Osteoblast (primary cell): Measurements from ENCODE around the gene CTSS. TPM values are rescaled to one million over a fixed set of nuclear protein-coding genes. Genes with fewer than 3 reads are reported as not detected.

Experiments used
- DNase-seq: peaks from one replicate; pipeline ENCODE4 v3.0.0; 2011; ENCODE audit warnings: low spot score, mixed read lengths; ENCODE audit not compliant: insufficient read length; ENCODE audit errors: missing footprints
- H2AFZ ChIP-seq: 2 replicates; pipeline ENCODE4 v1.6.0; 2011; ENCODE audit warnings: mild to moderate bottlenecking, low read length
- H3K27ac ChIP-seq: 2 replicates; pipeline ENCODE4 v1.5.1; 2011; ENCODE audit warnings: mild to moderate bottlenecking, low read depth, low read length, moderate library complexity
- H3K27me3 ChIP-seq: 2 replicates; pipeline ENCODE4 v1.6.0; 2012; ENCODE audit warnings: mild to moderate bottlenecking, control low read depth, inconsistent platforms, low read length, moderate library complexity; ENCODE audit not compliant: insufficient read depth
- H3K36me3 ChIP-seq: 2 replicates; pipeline ENCODE4 v1.5.1; 2011; ENCODE audit warnings: mild to moderate bottlenecking, low read length, control low read depth, moderate library complexity; ENCODE audit not compliant: insufficient read depth
- H3K4me1 ChIP-seq: 2 replicates; pipeline ENCODE4 v1.5.1; 2011; ENCODE audit warnings: mild to moderate bottlenecking, low read length, control low read depth, moderate library complexity; ENCODE audit not compliant: insufficient read depth
- H3K4me2 ChIP-seq: 2 replicates; pipeline ENCODE4 v1.6.0; 2011; ENCODE audit warnings: mild to moderate bottlenecking, low read length; ENCODE audit not compliant: insufficient read depth
- H3K4me3 ChIP-seq: fragments of 200-600 bp; sonication (generic); 3 replicates; pipeline ENCODE4 v1.5.1; 2012; ENCODE audit warnings: mild to moderate bottlenecking, low read length, inconsistent platforms; ENCODE audit not compliant: insufficient read depth
- H3K79me2 ChIP-seq: 2 replicates; pipeline ENCODE4 v1.6.0; 2012; ENCODE audit warnings: mild to moderate bottlenecking, low read length, control low read depth, inconsistent platforms; ENCODE audit not compliant: insufficient read depth
- H3K9me3 ChIP-seq: 2 replicates; pipeline ENCODE4 v1.5.1; 2011; ENCODE audit warnings: low read depth, low read length, control low read depth
- H4K20me1 ChIP-seq: 2 replicates; pipeline ENCODE4 v1.6.0; 2012; ENCODE audit warnings: mild to moderate bottlenecking, low read length, control low read depth; ENCODE audit not compliant: insufficient read depth
- total RNA-seq: library from RNA; depleted of rRNA; stranded (reverse); fragments of >200 nt; gene quantifications from 2 replicates; pipeline ENCODE4 v1.2.3, GENCODE V29; 2012
- TF ChIP-seq, protein P1 (sequence below): IDR thresholded peaks from 2 replicates; pipeline ENCODE4 v1.5.1; 2011; ENCODE audit warnings: mild to moderate bottlenecking, low read depth, low read length, moderate library complexity; ENCODE audit errors: extremely low read depth

The CTSS gene
- total RNA-seq, 1 donor, result 16.3 TPM

DNA sequence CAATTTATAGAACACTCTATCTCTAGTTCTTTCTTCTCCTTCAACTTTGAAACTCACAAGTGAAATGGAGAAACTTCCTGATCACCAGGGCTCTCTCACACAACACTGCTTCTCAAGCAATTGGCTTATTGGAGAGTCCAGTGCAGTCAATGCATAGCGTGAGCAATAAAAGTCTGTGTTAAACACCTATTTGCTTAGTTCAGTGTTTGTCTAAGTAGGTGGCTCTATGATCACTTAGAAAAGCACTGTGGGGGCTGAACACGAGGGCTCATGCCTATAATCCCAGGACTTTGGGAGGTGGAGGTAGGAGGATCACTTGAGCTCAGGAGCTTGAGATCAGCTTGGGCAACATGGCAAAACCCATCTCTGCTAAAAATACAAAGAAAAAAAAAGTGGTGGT is 12.2 kb downstream of the CTSS start:
- DNase-seq, result no peak
- Histone ChIP-seq H2AFZ (no peak overlapping the region), H3K9me3 (no peaks in the 10 kb centered on the region), H4K20me1 (no peaks in the 10 kb centered on the region), H3K4me1 (no peaks in the 10 kb centered on the region), H3K79me2 (no peaks in the 10 kb centered on the region), H3K4me3 (no peak overlapping the region), H3K27ac (no peak overlapping the region), H3K27me3 (no peaks in the 10 kb centered on the region), H3K4me2 (no peak overlapping the region), H3K36me3 (no peaks in the 10 kb centered on the region)
- TF ChIP-seq, protein P1, sequence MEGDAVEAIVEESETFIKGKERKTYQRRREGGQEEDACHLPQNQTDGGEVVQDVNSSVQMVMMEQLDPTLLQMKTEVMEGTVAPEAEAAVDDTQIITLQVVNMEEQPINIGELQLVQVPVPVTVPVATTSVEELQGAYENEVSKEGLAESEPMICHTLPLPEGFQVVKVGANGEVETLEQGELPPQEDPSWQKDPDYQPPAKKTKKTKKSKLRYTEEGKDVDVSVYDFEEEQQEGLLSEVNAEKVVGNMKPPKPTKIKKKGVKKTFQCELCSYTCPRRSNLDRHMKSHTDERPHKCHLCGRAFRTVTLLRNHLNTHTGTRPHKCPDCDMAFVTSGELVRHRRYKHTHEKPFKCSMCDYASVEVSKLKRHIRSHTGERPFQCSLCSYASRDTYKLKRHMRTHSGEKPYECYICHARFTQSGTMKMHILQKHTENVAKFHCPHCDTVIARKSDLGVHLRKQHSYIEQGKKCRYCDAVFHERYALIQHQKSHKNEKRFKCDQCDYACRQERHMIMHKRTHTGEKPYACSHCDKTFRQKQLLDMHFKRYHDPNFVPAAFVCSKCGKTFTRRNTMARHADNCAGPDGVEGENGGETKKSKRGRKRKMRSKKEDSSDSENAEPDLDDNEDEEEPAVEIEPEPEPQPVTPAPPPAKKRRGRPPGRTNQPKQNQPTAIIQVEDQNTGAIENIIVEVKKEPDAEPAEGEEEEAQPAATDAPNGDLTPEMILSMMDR, result no peak

DNA sequence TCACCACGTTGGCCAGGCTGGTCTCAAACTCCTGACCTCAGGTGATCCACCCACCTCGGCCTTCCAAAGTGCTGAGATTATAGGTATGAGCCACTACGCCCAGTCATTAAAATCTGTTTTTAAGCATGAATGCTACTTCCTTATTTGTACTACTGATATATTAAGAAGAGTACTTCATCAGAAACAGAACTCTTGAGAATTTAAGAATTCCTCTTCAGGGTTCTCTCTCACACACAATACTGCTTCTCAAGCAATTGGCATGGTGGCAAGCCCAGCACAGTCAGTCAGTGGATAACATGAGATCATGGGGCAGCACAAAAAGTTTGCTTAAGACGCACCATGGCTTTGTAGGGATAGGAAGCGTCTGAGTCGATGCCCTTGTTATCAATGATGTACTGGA is 14.1 kb downstream of the CTSS start:
- Histone ChIP-seq H3K9me3 (no peaks in the 10 kb centered on the region), H3K27me3 (no peaks in the 10 kb centered on the region), H3K4me3 (no peak overlapping the region), H3K27ac (no peak overlapping the region), H3K79me2 (no peaks in the 10 kb centered on the region), H2AFZ (no peak overlapping the region), H4K20me1 (no peaks in the 10 kb centered on the region), H3K4me1 (no peaks in the 10 kb centered on the region), H3K36me3 (no peaks in the 10 kb centered on the region), H3K4me2 (no peak overlapping the region)
- DNase-seq, result no peak
- TF ChIP-seq, protein P1, result no peak

DNA sequence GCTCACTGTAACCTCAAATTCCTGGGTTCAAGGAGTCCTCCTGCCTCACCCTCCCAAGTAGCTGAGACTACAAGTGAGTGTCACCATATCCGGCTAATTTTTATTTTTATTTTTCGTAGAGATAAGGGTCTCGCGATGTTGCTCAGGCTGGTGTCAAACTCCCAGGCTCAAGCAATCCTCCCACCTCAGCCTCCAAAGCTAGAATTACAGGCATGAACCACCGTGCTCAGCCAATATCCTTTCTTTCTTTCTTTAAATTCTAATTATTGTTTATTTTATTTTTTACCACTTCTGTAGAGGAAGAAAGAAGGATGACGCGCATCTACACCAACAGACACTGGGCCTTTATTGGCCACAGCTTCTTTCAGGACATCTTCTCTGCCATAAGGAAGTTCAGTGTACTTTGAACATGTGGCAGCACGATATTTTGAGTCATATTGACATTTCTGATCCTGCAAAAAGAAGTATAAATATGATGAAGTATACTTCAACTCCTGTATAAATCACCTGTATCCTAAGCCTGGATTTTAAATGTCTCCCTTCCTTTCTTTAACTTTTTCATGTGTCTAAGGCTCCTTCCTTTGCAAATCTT is 15.8 kb downstream of the CTSS start:
- no peaks in the 10 kb centered on the region for H4K20me1 ChIP-seq
- no peaks in the 10 kb centered on the region for H3K36me3 ChIP-seq
- no peak overlapping the region for H3K4me2 ChIP-seq
- H3K27ac ChIP-seq, result no peak overlapping the region
- no peak overlapping the region for H2AFZ ChIP-seq
- H3K27me3 ChIP-seq, result peaks cover 2% of the 10 kb centered on the region
- no peak overlapping the region for H3K4me3 ChIP-seq
- TF ChIP-seq, protein P1, result no peak
- DNase-seq, result no peak
- no peaks in the 10 kb centered on the region for H3K9me3 ChIP-seq
- H3K79me2 ChIP-seq, result no peaks in the 10 kb centered on the region
- no peaks in the 10 kb centered on the region for H3K4me1 ChIP-seq

DNA sequence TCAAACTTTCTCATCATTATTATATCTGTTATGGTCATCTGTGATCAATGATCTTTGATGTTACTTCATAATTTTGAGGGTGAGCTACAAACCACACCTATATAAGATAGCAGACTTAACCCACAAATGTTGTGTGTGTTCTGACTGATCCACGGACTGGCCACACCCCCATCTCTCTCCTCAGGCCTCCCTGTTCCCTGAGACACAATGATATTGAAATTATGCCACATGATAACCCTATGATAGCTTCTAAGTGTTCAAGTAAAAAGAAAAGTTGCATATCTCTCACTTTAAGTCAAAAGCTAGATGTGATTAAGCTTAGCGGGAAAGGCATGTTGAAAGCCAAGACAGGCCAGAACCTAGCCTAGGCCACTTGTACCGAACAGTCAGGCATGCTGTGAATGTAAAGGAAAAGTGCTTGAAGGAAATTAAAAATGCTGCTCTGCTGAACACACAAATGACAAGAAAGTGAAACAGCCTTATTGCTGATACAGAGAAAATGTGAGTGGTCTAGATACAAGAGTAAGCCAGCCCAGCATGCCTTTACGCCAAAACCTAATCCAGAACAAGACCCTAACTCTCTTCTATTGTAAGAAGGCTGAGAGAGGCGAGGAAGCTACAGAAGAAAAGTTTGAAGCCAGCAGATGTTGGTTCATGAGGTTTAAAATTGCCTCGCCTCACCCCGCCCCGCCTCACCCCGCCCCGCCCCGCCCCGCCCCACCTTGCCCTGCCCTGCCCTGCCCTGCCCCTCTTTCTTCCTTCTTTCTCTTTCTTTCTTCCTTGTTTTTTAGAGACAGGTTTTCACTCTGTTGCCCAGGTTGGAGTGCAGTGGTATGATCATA is 16.5 kb downstream of the CTSS start:
- DNase-seq, result no peak
- Histone ChIP-seq H3K27ac (no peak overlapping the region), H3K4me2 (no peak overlapping the region), H3K4me1 (no peaks in the 10 kb centered on the region), H4K20me1 (no peaks in the 10 kb centered on the region), H3K9me3 (no peaks in the 10 kb centered on the region), H3K27me3 (peaks cover 2% of the 10 kb centered on the region), H3K4me3 (no peak overlapping the region), H3K79me2 (no peaks in the 10 kb centered on the region), H2AFZ (no peak overlapping the region), H3K36me3 (no peaks in the 10 kb centered on the region)
- TF ChIP-seq, protein P1, result no peak
